SK-N-SH (cell line): Measurements from ENCODE around the gene LAIR2. TPM values are rescaled to one million over a fixed set of nuclear protein-coding genes. Genes with fewer than 3 reads are reported as not detected.

Experiments used
- CTCF ChIA-PET: fragments of 300-600, 350-600 bp; formaldehyde crosslinking; extraction: SDS; loops from one replicate; lab custom pipeline; 2021; lab: Yijun Ruan, JAX
- POLR2A ChIA-PET: fragments of 350-600 bp; sonication (Branson Sonifier 250); formaldehyde crosslinking; extraction: SDS; loops from one replicate; lab custom pipeline; 2020; ENCODE audit warnings: antibody characterized with exemption, inconsistent platforms; lab: Yijun Ruan, JAX
- DNase-seq: peaks from one replicate; pipeline ENCODE4 v3.0.0; 2012
- H2AFZ ChIP-seq: fragments of 200-600 bp; sonication (generic); 2 replicates; pipeline ENCODE4 v1.8.1; 2016; ENCODE audit warnings: antibody characterized with exemption, mild to moderate bottlenecking, low read depth
- H3F3A ChIP-seq: fragments of 200-600 bp; sonication (generic); replicated peaks from 2 replicates; pipeline ENCODE3; 2016; ENCODE audit warnings: antibody characterized with exemption, mild to moderate bottlenecking; ENCODE audit not compliant: insufficient read depth
- H3K27ac ChIP-seq, 2 experiments: fragments of 200-500 bp in 1 of 2; fragments of 200-600 bp in 1 of 2; sonication (Bioruptor generic) in 1 of 2; sonication (generic), shearing (Covaris generic) in 1 of 2; 2 replicates each; pipeline versions ENCODE4 v1.5.1 to v1.6.1; 2014 to 2016; ENCODE audit warnings: low read depth in 2 of 2, inconsistent platforms in 1 of 2, low read length in 1 of 2, mild to moderate bottlenecking in 1 of 2, mixed read lengths in 1 of 2
- H3K27me3 ChIP-seq: fragments of 200-600 bp; sonication (generic), shearing (Covaris generic); 2 replicates; pipeline ENCODE4 v1.6.1; 2016; ENCODE audit warnings: mixed run types; ENCODE audit not compliant: insufficient read depth
- H3K36me3 ChIP-seq, 2 experiments: fragments of 200-500 bp in 1 of 2; fragments of 200-600 bp in 1 of 2; sonication (Bioruptor generic) in 1 of 2; sonication (generic) in 1 of 2; replicated peaks in 1 of 2; 2 replicates each; pipeline versions ENCODE3 to v1.5.1; 2014 to 2016; ENCODE audit warnings: low read length in 1 of 2, mild to moderate bottlenecking in 1 of 2; ENCODE audit not compliant: insufficient read depth in 2 of 2, control insufficient read depth in 1 of 2
- H3K4me1 ChIP-seq, 2 experiments: fragments of 200-500 bp in 1 of 2; fragments of 200-600 bp in 1 of 2; sonication (Bioruptor generic) in 1 of 2; sonication (generic), shearing (Covaris generic) in 1 of 2; 2 replicates each; pipeline versions ENCODE4 v1.5.1 to v1.6.1; 2014 to 2016; ENCODE audit warnings: low read depth in 1 of 2, low read length in 1 of 2, mixed run types in 1 of 2; ENCODE audit not compliant: insufficient read depth in 2 of 2, control insufficient read depth in 1 of 2
- H3K4me2 ChIP-seq: fragments of 200-600 bp; sonication (generic), shearing (Covaris generic); 2 replicates; pipeline ENCODE4 v1.6.1; 2017; ENCODE audit warnings: mixed run types
- H3K4me3 ChIP-seq, 2 experiments: fragments of 200-500 bp in 1 of 2; fragments of 200-600 bp in 1 of 2; sonication (Bioruptor generic) in 1 of 2; sonication (generic), shearing (Covaris generic) in 1 of 2; 2 replicates each; pipeline versions ENCODE4 v1.5.1 to v1.8.1; 2014 to 2016; ENCODE audit warnings: low read depth in 2 of 2, inconsistent platforms in 1 of 2, low read length in 1 of 2, mild to moderate bottlenecking in 1 of 2, mixed read lengths in 1 of 2, moderate library complexity in 1 of 2
- H3K79me2 ChIP-seq: fragments of 200-600 bp; sonication (generic); 2 replicates; pipeline ENCODE4 v1.8.1; 2017; ENCODE audit warnings: mild to moderate bottlenecking; ENCODE audit not compliant: insufficient read depth
- H3K9ac ChIP-seq: fragments of 200-600 bp; sonication (generic); 2 replicates; pipeline ENCODE4 v1.6.1; 2017; ENCODE audit warnings: mixed run types
- H3K9me2 ChIP-seq: fragments of 200-600 bp; sonication (generic); 2 replicates; pipeline ENCODE4 v1.6.1; 2017; ENCODE audit warnings: mixed run types
- H3K9me3 ChIP-seq: fragments of 200-600 bp; sonication (generic); 2 replicates; pipeline ENCODE4 v1.6.1; 2017; ENCODE audit warnings: mixed run types, mild to moderate bottlenecking, moderate library complexity
- H4K20me1 ChIP-seq: fragments of 200-600 bp; sonication (generic); 2 replicates; pipeline ENCODE4 v1.6.1; 2017; ENCODE audit warnings: mild to moderate bottlenecking, mixed run types; ENCODE audit not compliant: insufficient read depth
- ELF1 ChIP-seq: IDR thresholded peaks from 2 replicates; pipeline ENCODE4 v1.4.0; 2012
- EZH2phosphoT487 ChIP-seq: fragments of 200-600 bp; sonication (generic); IDR thresholded peaks from 2 replicates; pipeline ENCODE4 v1.6.1; 2017; ENCODE audit warnings: low read depth, mixed run types, mild to moderate bottlenecking, antibody characterized with exemption, moderate library complexity, borderline replicate concordance
- FOXJ3 ChIP-seq: sonication (generic); formaldehyde crosslinking; IDR thresholded peaks from 2 replicates; pipeline ENCODE4 v1.5.1; 2020; ENCODE audit warnings: mild to moderate bottlenecking, missing genetic modification reagents
- GATA2 ChIP-seq: sonication (generic); formaldehyde crosslinking; IDR thresholded peaks from 2 replicates; pipeline ENCODE4 v1.5.0; 2020; ENCODE audit warnings: mild to moderate bottlenecking, missing genetic modification reagents
- IRF3 ChIP-seq: fragments of 150-350 bp; IDR thresholded peaks from 2 replicates; pipeline ENCODE4 v1.6.1; 2016; ENCODE audit warnings: mild to moderate bottlenecking, low read depth, low read length
- MEF2A ChIP-seq: IDR thresholded peaks from 2 replicates; pipeline ENCODE4 v1.4.0; 2012; ENCODE audit warnings: low read depth, borderline replicate concordance
- MXI1 ChIP-seq: IDR thresholded peaks from 2 replicates; pipeline ENCODE4 v1.6.1; 2012; ENCODE audit warnings: mild to moderate bottlenecking, low read depth, low read length, improper control_type of control experiment
- NRF1 ChIP-seq: IDR thresholded peaks from 2 replicates; pipeline ENCODE4 v1.6.1; 2012; ENCODE audit warnings: low read depth, mild to moderate bottlenecking, low read length
- PBX3 ChIP-seq: IDR thresholded peaks from 2 replicates; pipeline ENCODE4; 2012
- RAD21 ChIP-seq: IDR thresholded peaks from 2 replicates; pipeline ENCODE4 v1.6.1; 2012; ENCODE audit warnings: mild to moderate bottlenecking, low read length
- RCOR1 ChIP-seq: fragments of 150-350 bp; IDR thresholded peaks from 2 replicates; pipeline ENCODE4 v1.6.1; 2017; ENCODE audit warnings: antibody characterized with exemption, low read length
- SIN3A ChIP-seq: IDR thresholded peaks from 2 replicates; pipeline ENCODE4 v1.6.1; 2012; ENCODE audit warnings: low read depth, mild to moderate bottlenecking, low read length, moderate library complexity, borderline replicate concordance
- WGBS: methylation state at CpG from one replicate; pipeline ENCODE4 v1.1.6; 2017; ENCODE audit warnings: low lambda C conversion rate; 5-methylcytosine and 5-hydroxymethylcytosine counted together
- polyA plus RNA-seq, 3 experiments: library from polyadenylated mRNA; depleted of rRNA; stranded (reverse); fragments of >200 nt; gene quantifications; 2 replicates each; pipeline ENCODE4 v1.2.3, GENCODE V29; 2012
- TF ChIP-seq, protein P1 (sequence below): IDR thresholded peaks from 2 replicates; pipeline ENCODE4 v1.4.0; 2012; ENCODE audit warnings: low read depth
- TF ChIP-seq, protein P2 (sequence below): fragments of 150-350 bp; IDR thresholded peaks from 2 replicates; pipeline ENCODE4 v1.6.1; 2017; ENCODE audit warnings: antibody characterized with exemption, low read length, low read depth, borderline replicate concordance
- TF ChIP-seq, protein P3 (sequence below): fragments of 200-600 bp; sonication (generic); IDR thresholded peaks from 2 replicates; pipeline ENCODE4 v1.6.1; 2017; ENCODE audit warnings: antibody characterized with exemption, mild to moderate bottlenecking, moderate library complexity
- TF ChIP-seq, protein P4 (sequence below): IDR thresholded peaks from 2 replicates; pipeline ENCODE4 v1.6.1; 2012; ENCODE audit warnings: mild to moderate bottlenecking, low read depth, low read length, moderate library complexity

The LAIR2 gene
- polyA plus RNA-seq, 1 of the 3 experiments (the other 2 are of a cell fraction): not detected

DNA sequence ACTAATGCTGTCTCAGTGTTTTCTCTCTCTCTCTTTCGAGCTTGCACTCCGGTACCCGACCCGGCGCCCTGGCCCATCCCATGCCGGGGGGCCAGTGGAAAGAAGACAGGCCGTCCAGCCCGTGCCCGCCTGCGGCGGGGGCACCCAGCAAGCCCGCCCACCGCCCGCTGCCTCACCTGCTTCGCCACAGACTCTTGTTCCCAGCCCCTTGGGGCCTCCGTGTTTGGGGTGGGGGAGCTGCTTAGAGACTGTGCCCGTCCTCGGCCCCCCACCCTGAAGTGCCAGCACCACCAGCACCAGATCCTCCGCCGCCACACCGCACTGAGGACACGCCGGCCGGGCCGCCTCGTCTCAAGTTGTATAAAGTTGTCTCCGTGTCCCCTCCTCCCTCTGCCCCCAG lies 41.4 kb upstream of the LAIR2 start:
- no peaks in the 10 kb centered on the region for H3K9me3 ChIP-seq
- ChIA-PET POLR2A (interaction anchor here (4.5 kb wide), 1 partner anchor 13 kb away, joined by 24 read pairs; the partner anchor contains the start of gene LENG8), CTCF (interaction anchor here (1.5 kb wide), 1 partner anchor 10 kb away, joined by 3 read pairs; no protein-coding TSS in a partner anchor)
- no peak for DNase-seq
- no peak overlapping the region for H3K9ac ChIP-seq
- TF ChIP-seq, protein P1, sequence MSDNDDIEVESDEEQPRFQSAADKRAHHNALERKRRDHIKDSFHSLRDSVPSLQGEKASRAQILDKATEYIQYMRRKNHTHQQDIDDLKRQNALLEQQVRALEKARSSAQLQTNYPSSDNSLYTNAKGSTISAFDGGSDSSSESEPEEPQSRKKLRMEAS: no peak
- no peak for TF ChIP-seq RAD21
- no peak for TF ChIP-seq NRF1
- TF ChIP-seq, protein P2, sequence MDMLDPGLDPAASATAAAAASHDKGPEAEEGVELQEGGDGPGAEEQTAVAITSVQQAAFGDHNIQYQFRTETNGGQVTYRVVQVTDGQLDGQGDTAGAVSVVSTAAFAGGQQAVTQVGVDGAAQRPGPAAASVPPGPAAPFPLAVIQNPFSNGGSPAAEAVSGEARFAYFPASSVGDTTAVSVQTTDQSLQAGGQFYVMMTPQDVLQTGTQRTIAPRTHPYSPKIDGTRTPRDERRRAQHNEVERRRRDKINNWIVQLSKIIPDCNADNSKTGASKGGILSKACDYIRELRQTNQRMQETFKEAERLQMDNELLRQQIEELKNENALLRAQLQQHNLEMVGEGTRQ: no peak
- no peak for TF ChIP-seq MEF2A
- TF ChIP-seq, protein P3, sequence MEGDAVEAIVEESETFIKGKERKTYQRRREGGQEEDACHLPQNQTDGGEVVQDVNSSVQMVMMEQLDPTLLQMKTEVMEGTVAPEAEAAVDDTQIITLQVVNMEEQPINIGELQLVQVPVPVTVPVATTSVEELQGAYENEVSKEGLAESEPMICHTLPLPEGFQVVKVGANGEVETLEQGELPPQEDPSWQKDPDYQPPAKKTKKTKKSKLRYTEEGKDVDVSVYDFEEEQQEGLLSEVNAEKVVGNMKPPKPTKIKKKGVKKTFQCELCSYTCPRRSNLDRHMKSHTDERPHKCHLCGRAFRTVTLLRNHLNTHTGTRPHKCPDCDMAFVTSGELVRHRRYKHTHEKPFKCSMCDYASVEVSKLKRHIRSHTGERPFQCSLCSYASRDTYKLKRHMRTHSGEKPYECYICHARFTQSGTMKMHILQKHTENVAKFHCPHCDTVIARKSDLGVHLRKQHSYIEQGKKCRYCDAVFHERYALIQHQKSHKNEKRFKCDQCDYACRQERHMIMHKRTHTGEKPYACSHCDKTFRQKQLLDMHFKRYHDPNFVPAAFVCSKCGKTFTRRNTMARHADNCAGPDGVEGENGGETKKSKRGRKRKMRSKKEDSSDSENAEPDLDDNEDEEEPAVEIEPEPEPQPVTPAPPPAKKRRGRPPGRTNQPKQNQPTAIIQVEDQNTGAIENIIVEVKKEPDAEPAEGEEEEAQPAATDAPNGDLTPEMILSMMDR: no peak
- TF ChIP-seq GATA2: no peak
- no peak for TF ChIP-seq RCOR1
- no peaks in the 10 kb centered on the region for H3K9me2 ChIP-seq
- peaks cover 0 to 17% of the 10 kb centered on the region in 2 experiments; a peak in 1 of 4 replicates for H3K4me1 ChIP-seq
- WGBS: 94% methylated on average over 27 of the region's 27 CpGs
- H3K27me3 ChIP-seq: no peaks in the 10 kb centered on the region
- peaks cover 9 to 50% of the 10 kb centered on the region in 2 experiments for H3K36me3 ChIP-seq
- H3K4me2 ChIP-seq: no peak overlapping the region
- peaks cover 33% of the 10 kb centered on the region for H4K20me1 ChIP-seq
- H3K27ac ChIP-seq: no peak overlapping the region
- H2AFZ ChIP-seq: no peak overlapping the region
- no peak overlapping the region for H3K4me3 ChIP-seq
- H3F3A ChIP-seq: peaks cover 20% of the 10 kb centered on the region
- H3K79me2 ChIP-seq: peaks cover 10% of the 10 kb centered on the region; the same call in 1 of the 2 replicates

DNA sequence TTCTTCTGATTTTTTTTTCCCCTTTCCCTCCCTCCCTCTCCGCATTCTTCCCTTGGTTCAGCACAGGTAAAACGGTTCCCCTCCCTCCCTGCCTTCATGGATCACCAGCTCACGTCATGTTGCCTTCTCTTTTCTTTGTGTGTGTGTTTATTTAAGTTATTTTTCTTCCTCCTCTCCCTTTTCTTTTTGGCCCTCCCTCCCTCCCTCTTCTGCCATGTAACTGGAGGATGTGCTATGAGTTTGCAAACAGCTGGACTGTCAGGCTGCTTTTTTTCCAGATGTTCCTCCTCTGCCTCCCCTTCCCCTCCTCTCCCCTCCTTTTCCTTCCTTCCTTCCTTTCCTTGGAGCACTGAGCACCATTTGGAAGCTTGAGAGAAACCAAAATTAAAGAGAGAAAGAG lies 41.0 kb upstream of the LAIR2 start:
- Histone ChIP-seq H3K9me2 (no peaks in the 10 kb centered on the region), H3K4me2 (no peak overlapping the region), H3K27me3 (no peaks in the 10 kb centered on the region), H3K36me3 (peaks cover 9 to 46% of the 10 kb centered on the region in 2 experiments), H3F3A (peaks cover 24% of the 10 kb centered on the region), H3K4me1 (peaks cover 0 to 17% of the 10 kb centered on the region in 2 experiments; a peak in 1 of 4 replicates), H3K9ac (no peak overlapping the region), H2AFZ (no peak overlapping the region), H3K79me2 (peaks cover 6% of the 10 kb centered on the region; the same call in 1 of the 2 replicates), H3K4me3 (no peak overlapping the region), H3K9me3 (no peaks in the 10 kb centered on the region), H4K20me1 (peaks cover 33% of the 10 kb centered on the region), H3K27ac (no peak overlapping the region)
- TF ChIP-seq, protein P4, sequence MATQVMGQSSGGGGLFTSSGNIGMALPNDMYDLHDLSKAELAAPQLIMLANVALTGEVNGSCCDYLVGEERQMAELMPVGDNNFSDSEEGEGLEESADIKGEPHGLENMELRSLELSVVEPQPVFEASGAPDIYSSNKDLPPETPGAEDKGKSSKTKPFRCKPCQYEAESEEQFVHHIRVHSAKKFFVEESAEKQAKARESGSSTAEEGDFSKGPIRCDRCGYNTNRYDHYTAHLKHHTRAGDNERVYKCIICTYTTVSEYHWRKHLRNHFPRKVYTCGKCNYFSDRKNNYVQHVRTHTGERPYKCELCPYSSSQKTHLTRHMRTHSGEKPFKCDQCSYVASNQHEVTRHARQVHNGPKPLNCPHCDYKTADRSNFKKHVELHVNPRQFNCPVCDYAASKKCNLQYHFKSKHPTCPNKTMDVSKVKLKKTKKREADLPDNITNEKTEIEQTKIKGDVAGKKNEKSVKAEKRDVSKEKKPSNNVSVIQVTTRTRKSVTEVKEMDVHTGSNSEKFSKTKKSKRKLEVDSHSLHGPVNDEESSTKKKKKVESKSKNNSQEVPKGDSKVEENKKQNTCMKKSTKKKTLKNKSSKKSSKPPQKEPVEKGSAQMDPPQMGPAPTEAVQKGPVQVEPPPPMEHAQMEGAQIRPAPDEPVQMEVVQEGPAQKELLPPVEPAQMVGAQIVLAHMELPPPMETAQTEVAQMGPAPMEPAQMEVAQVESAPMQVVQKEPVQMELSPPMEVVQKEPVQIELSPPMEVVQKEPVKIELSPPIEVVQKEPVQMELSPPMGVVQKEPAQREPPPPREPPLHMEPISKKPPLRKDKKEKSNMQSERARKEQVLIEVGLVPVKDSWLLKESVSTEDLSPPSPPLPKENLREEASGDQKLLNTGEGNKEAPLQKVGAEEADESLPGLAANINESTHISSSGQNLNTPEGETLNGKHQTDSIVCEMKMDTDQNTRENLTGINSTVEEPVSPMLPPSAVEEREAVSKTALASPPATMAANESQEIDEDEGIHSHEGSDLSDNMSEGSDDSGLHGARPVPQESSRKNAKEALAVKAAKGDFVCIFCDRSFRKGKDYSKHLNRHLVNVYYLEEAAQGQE: no peak
- TF ChIP-seq FOXJ3 (CRISPR knock-in tag) (no peak), IRF3 (no peak), ELF1 (no peak), EZH2phosphoT487 (no peak), MEF2A (no peak), MXI1 (no peak), PBX3 (no peak), SIN3A (no peak)
- TF ChIP-seq, protein P2: no peak
- WGBS: 62% methylated on average over 3 of the region's 3 CpGs
- DNase-seq: no peak
- CTCF ChIA-PET: interaction anchor here (1.5 kb wide), 1 partner anchor 10 kb away, joined by 3 read pairs; no protein-coding TSS in a partner anchor
- POLR2A ChIA-PET: interaction anchor here (4.5 kb wide), 1 partner anchor 13 kb away, joined by 24 read pairs; the partner anchor contains the start of gene LENG8
